Left renal pelvis (tissue), 4 donors: Measurements from ENCODE around the gene KIF19. TPM values are rescaled to one million over a fixed set of nuclear protein-coding genes. Genes with fewer than 3 reads are reported as not detected.

Source experiments
- DNase-seq, 4 donors: peaks; one replicate each; pipeline ENCODE4 v3.0.0-alpha.2; 2013; ENCODE audit warnings: low read depth in 4 of 4, low spot score in 3 of 4
- polyA plus RNA-seq, 4 donors: library from polyadenylated mRNA; unstranded; fragments of 120-200 nt; gene quantifications; one replicate each; pipeline ENCODE4 v1.2.1, GENCODE V29; 2013; ENCODE audit not compliant: insufficient read length in 4 of 4

Gene KIF19
- polyA plus RNA-seq, 4 donors, result 0.36 to 2.1 (median 0.85) TPM

DNA sequence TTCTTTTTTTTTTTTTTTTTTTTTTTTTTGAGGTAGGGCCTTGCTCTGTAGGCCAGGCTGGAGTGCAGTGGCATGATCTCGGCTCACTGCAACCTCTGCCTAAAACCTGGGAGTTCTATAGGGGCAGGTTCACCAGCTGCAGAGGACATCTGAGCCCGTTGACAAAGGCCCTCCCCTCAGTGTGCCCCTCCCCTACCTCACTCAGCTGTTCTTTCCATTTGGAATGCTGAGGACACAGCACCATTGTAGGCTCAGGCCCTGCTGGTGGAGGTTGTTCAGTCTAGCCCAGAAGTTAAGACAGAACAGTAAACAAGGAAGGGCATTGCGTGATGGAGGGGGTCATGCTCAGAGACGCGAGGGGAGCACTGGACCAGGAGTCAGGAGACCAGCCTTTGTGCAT lies 21.8 kb upstream of the KIF19 start:
- DNase-seq, result no peak

DNA sequence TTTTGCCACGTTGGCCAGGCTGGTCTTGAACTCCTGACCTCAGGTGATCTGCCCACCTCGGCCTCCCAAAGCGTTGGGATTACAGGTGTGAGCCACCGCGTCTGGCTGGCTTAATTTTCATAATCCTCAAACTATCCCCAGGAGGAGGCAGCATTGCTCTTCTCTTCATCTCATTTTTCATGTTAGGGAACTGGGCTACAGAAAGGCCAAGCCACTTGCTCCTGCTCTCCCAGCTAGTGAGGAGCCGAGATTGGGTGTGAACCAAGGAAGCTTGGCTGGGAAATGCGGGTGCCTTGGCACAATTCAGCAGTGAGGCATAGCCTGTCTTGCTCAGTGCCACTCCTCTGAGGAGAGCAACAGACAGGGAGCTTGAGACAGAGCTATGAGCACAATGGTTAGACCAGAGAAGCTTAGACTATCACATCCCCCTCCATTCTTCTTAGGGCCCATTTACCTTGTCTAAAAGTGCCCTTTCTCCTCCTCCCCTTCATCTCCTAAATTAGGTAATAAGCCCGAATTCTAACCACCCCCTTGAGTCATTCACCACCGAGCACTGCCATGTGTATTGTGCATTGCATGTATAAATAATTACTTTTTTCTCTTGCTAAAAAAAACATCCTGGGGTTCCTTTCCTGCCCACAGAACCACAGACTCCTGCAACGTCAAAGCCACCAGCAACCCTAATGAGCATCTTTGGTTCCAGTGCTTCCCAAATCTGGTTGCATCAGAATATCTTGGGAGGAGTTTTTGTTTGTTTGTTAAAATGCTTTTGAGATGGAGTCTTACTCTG lies 20.0 kb upstream of the KIF19 start:
- no peak for DNase-seq

DNA sequence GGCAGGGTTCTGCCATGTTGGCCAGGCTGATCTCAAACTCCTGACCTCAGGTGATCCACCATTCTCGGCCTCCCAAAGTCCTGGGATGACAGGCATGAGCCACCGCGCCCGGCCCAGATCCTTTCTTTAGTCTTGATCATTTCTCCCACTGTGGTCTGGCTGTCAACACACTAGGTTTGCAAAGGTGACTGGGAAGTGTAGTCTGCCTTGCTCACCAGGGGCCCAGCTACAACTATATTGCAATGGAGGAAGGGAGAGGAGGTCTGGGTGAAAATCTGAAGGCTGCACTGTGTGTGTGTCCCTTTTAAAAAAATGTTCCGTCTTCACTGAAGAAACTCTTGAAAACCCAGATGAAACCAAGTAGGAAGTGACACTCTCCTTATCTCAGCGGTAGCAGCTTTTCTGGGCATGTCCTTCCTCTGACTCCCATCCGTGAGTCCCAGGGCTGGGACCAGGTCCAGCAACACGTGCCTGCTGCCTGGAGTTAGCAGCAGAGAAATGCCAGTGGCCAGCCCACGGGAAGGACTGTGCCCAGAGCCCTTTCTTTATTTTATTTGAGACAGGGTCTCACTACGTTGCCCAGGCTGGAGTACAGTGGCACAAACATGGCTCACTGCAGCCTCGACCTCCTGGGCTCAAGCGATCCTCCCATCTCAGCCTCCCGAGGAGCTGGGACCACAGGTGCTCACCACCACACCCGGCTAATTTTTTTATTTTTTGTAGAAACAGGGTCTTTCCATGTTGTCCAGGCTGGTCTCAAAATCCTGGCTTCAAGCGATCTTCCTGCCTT lies 17.8 kb upstream of the KIF19 start:
- DNase-seq, result no peak

DNA sequence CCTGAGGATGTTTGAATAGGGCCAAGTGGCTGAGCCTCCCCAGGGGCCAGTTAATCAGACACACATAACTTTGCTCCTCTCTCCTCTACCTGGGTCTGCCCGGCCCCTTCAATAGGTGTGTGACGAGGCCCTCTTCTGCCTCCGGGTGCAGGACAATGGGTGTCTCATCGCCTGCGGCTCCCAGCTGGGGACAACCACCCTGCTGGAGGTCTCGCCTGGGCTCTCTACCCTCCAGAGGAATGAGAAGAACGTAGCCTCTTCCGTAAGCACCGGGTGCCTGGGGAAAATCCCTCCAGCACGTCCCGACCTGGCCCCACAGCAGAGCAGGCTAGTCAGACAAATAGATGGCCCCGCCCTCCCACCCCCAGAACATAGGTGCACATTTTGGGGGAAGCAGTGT lies 16.1 kb upstream of the KIF19 start:
- no peak for DNase-seq

DNA sequence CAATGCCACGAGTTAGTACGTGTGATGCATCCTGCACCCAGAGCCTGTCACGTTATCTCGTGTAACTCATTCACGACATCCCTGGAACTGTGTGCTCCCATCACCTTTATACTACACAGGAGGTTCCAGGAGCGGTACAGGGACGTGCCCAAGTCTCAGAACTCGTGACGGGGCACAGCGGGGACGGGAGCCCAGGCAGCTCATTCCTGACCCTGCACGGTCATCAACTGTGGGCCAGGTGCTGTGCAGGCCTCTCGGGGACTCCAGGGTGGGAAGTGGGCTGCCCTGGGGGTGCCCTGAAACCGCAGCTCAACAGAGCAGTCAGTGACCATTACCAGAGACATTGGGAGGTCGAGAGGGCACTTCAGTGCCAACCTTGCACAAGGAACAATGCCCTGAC lies 11.1 kb upstream of the KIF19 start:
- no peak for DNase-seq

- no peak for DNase-seq
These were observed 9.8 kb upstream of the KIF19 start for GRCh38 chr17:74316220-74316619.

- DNase-seq, result no peak
These were observed 9.0 kb upstream of the KIF19 start for GRCh38 chr17:74317071-74317470.

DNA sequence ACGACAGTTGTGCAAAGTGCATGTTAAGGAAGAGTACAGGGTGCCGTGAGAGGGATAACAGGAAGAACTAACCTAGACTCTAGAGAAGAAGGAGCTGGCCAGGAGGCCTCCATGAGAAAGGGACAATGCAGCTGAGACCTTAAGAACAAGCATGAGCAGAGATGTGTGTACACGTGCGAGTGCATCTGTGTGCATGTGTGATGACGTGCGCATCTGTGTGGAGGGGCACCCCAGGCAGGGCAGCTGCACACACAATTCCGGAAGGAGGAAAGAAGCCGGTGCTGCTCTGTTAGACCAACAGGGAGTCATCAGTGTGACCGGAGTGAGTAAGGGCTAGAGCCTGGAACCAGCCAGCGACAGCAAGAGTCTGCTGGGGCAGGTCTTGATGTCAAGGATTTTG lies 7.6 kb upstream of the KIF19 start:
- no peak for DNase-seq

- no peak for DNase-seq
These were observed 1.5 kb upstream of the KIF19 start for GRCh38 chr17:74324521-74324920.

DNA sequence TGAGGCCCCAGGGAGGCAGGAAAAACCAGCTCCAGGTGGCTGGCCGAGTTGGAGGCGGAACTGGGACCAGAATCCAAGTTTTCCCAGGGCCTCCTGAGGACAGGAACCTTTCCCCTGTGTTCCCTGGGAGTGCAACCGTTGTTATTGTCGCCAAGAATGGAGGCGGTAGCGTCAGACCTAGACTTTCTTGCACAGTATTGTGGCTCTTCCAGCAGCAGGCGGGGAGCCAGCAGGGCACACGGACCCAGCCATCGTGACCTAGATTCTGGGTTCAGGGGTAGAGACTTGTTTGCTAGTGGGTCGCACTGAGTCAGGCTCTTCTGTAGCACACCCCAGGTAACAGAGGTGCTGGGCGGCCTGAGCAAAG lies 667 bp upstream of the KIF19 start:
- DNase-seq, result no peak

DNA sequence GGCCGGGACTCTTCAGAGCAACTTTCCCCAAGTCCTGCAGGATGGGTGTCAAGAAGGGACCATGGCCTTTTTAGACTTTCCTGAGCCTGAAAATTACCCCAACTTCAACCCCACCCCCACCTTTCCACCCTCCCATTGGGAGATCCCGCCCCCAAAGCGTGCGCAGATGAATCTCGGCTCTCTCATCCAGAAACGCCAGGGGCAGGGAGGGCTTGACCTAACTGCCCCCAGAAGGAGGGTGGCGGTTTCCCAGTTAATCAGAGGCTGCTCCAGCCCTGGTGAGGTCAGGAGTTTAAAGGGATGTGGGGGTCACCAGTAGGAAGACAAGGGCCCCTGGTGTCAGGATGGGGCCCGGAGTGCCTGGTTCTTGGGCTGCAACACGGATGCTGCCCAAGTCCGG lies 480 bp downstream of the KIF19 start:
- no peak for DNase-seq

DNA sequence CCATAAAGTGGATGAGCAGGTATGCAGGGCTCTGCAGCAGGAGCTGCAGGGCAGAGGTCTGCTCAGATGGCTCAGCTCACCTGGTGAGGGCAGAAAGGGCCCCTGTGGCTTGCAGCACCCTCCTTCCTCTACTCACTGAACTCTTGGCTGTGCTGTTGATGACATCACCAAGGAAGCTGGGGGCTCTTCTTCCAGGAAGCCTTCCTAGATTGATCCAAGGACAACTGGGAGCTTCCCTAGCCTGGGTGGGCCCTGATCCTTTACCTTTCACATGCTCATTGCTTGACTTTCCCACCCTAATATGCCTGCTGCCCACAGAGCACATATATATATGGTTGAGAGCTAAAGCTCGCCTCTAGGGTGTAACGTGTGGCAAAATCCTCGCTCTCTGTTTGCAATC lies 2.5 kb downstream of the KIF19 start:
- DNase-seq, result no peak

DNA sequence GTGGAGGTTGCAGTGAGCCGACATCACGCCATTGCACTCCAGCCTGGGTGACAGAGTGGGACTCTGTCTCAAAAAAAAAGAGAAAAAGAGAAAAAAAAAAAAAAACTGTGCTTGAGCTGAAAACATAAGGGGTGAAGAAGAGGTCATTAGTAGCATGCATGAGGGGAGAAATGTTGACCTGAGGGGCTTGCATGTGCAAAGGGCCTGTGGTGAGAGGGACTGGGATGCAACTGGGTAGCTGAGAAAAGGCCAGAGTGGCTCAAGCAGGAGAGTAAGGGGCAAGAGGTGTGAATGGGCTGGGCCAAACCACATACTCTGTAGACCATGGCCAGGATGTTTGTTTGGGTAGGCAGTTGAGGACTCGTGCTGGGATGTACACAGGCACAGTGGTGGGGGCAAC lies 3.4 kb downstream of the KIF19 start:
- DNase-seq, result no peak

DNA sequence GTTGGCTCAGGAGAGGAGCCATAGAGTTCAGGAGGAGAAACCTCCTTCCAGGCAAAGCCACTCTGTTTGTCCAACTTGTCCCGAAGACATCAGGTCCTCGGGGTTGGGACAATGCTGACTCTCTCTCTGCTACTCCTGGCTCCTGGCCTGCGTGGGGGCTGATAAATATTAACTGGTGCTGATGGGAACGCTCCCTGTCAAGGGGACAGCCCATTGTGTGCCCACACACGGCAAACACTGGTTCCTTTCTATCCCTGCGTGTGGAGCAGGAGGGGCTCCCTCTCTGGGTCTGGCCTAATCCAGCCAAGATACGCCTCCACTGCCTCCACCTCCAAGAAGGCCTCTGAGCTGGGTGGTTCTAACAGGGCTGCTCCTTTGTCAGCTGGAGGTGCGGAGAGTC lies 4.4 kb downstream of the KIF19 start:
- DNase-seq, result no peak

- no peak for DNase-seq
These were observed 6.1 kb downstream of the KIF19 start for GRCh38 chr17:74332017-74332650.

DNA sequence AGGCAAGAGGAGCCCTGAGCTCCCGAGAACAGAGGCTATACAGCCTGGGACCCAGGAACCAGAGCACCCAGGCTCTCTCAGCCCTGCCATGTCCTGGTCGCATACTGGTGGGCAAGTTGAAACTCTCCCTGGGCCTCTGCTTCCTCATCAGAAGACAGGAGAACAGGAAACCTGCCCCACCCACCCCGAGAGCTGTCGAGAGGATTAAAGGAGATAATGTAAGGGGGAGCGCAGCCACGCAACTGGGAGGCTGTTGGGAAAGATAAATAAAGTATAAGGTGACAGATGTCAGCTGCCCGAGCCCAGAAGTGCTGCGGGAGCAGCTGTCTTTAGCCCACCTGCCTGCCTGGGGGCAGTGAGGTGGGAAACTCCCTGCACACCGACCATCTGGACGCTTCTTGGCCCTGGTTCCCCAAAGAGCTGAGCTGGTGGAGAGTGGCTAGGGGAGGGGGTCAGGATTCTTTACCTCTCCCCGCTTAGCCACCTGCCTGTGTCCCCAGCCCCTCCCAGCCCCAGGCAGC lies 6.8 kb downstream of the KIF19 start:
- no peak for DNase-seq

- DNase-seq, result no peak
These were observed 8.5 kb downstream of the KIF19 start for GRCh38 chr17:74334393-74335039.

- no peak for DNase-seq
These were observed 9.6 kb downstream of the KIF19 start for GRCh38 chr17:74335529-74336062.

- no peak for DNase-seq
These were observed 10.3 kb downstream of the KIF19 start for GRCh38 chr17:74336307-74336706.

- no peak for DNase-seq
These were observed 11.9 kb downstream of the KIF19 start for GRCh38 chr17:74337834-74338500.
